ENCODE measurements around the gene CPN2. TPM values are rescaled to one million over a fixed set of nuclear protein-coding genes. Genes with fewer than 3 reads are reported as not detected.

Gene CPN2
- total RNA-seq, 4 donors from 2014 or later, result not detected

DNA sequence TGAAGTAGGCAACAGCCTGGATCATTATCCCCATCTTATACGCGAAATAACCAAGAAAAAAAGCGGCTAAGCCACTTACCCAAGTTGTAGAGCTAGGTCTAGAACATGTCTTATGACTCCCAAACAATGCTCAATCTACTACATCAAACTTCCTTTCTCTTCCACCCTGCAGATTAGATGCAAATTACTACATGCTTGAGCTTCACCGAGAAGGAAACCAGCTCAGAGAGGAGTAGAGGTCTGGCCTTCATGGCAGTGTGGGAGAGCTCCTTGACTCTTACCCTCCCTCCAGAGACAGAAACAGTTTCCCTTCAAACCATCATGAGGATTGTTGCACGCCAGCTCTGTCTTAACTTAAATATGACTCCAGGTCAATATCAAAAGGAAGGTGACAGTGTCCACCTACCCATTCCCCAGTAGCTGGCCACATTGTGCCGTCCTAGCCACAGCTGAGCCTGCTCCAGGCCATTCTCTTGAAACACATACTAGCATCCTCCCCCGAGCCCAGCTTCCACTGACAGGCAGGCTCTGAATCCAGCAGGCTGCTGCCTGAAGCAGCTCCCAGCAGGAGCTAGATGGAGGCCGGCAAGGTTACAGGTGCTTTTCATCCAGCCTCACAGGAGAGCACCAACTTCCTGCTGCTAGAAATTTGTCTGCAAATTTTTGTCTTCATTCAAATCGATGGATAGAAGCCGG lies 56.8 kb downstream of the CPN2 start:
- DNase-seq, result no peak
- TF ChIP-seq POLR2A (IDR thresholded peaks at IDR 0.05), result no peak
- TF ChIP-seq, protein P1, sequence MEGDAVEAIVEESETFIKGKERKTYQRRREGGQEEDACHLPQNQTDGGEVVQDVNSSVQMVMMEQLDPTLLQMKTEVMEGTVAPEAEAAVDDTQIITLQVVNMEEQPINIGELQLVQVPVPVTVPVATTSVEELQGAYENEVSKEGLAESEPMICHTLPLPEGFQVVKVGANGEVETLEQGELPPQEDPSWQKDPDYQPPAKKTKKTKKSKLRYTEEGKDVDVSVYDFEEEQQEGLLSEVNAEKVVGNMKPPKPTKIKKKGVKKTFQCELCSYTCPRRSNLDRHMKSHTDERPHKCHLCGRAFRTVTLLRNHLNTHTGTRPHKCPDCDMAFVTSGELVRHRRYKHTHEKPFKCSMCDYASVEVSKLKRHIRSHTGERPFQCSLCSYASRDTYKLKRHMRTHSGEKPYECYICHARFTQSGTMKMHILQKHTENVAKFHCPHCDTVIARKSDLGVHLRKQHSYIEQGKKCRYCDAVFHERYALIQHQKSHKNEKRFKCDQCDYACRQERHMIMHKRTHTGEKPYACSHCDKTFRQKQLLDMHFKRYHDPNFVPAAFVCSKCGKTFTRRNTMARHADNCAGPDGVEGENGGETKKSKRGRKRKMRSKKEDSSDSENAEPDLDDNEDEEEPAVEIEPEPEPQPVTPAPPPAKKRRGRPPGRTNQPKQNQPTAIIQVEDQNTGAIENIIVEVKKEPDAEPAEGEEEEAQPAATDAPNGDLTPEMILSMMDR (IDR thresholded peaks at IDR 0.05), result no peak
- Histone ChIP-seq H3K36me3 (no peaks in the 10 kb centered on the region), H3K4me3 (no peak overlapping the region), H3K27ac (no peak overlapping the region), H3K4me1 (peaks cover 0 to 8% (median 0%) of the 10 kb centered on the region in 4 donors), H3K9me3 (no peaks in the 10 kb centered on the region), H3K27me3 (no peaks in the 10 kb centered on the region)

DNA sequence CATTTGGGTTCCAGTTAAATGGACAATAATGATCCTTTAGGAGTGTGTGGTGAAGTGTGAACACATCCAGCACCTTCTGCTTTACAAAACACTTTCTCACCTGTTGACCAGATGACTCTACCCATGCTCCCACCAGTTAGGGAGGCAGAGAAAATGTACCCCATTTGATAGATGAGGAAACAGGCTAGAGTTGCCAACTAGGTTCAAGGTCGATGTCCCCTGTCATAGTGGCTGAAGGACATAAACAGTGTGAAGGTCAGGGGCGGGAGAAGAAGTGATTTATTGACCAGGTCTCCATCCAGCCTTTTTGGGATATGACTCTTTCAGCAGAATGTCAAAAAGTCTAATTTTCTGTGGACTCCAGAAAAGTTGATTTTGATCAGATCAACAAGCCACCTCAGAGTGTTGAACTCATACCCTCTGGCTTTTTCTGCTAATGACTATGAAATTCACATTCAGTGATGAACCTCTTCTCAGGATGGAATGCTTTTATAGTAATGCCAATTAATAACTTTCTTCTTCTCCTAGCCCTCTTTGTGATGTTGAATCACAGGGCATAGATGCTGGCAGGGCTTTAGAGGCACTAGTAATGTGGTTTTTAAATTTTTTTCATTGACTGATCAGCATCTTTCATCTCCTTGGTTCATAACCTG lies 57.5 kb downstream of the CPN2 start:
- no peaks in the 10 kb centered on the region for H3K9me3 ChIP-seq
- H3K36me3 ChIP-seq, result no peaks in the 10 kb centered on the region
- TF ChIP-seq, protein P1 (IDR thresholded peaks at IDR 0.05), result no peak
- TF ChIP-seq POLR2A (IDR thresholded peaks at IDR 0.05), result no peak
- H3K4me3 ChIP-seq, result no peak overlapping the region
- no peak overlapping the region for H3K27ac ChIP-seq
- H3K4me1 ChIP-seq, result peaks cover 0 to 8% (median 0%) of the 10 kb centered on the region in 4 donors
- no peak for DNase-seq
- no peaks in the 10 kb centered on the region for H3K27me3 ChIP-seq

DNA sequence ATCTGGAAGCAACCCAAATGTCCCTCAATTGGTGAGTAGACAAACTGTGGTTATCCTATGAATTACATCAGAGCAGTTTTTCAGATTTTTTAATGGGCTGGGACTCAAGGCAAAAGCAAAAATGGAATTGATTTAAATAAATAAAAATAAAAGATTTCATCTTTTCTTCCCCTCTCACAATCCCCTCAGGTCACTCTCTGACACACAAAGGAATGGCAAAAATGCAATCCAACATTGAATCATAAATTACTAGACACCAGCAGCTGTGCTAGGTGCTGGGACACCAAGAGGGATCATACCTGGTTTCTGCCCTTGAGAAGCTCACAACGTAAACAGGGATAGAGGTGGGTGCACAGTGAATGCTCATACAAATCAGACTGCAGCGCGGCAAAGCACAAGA lies 58.8 kb downstream of the CPN2 start:
- no peaks in the 10 kb centered on the region for H3K9me3 ChIP-seq
- peaks cover 0 to 8% (median 0%) of the 10 kb centered on the region in 4 donors for H3K4me1 ChIP-seq
- H3K27ac ChIP-seq, result no peak overlapping the region
- H3K4me3 ChIP-seq, result no peak overlapping the region
- no peaks in the 10 kb centered on the region for H3K36me3 ChIP-seq
- TF ChIP-seq, protein P1 (IDR thresholded peaks at IDR 0.05), result no peak
- TF ChIP-seq POLR2A (IDR thresholded peaks at IDR 0.05), result no peak
- H3K27me3 ChIP-seq, result no peaks in the 10 kb centered on the region
- DNase-seq, result no peak

Other genes with a start within 250 kb of the CPN2 start
- gene HES1, start 215.2 kb downstream of the CPN2 start, total RNA-seq, result 10 to 100 TPM; 32.2 to 65.6 (median 49.4) TPM
- under 1 TPM in 1 of 4 donors, not detected in 3; 0.28 TPM for gene LRRC15, start 18.4 kb upstream of the CPN2 start, total RNA-seq
- gene GP5, start 47.9 kb upstream of the CPN2 start, total RNA-seq, result not detected
- gene ATP13A3, start 135.7 kb upstream of the CPN2 start, total RNA-seq, result 10 to 100 TPM; 54.3 to 67.2 (median 58.2) TPM